Smooth muscle cell (in vitro differentiated cells): ENCODE measurements around the gene MRRF. TPM values are rescaled to one million over a fixed set of nuclear protein-coding genes. Genes with fewer than 3 reads are reported as not detected.
A peak's percentile ranks its signal among the peaks of the same experiment; 100 is the strongest.

Experiments
- DNase-seq: peaks from one replicate; lab custom pipeline; 2025; ENCODE audit not compliant: unreplicated experiment; lab: John Stamatoyannopoulos, UW
- H2AFZ ChIP-seq: fragments of 200-600 bp; sonication (generic); 2 replicates; pipeline ENCODE4 v1.6.0; 2016; ENCODE audit warnings: antibody characterized with exemption, low read depth, mild to moderate bottlenecking
- H3F3A ChIP-seq: fragments of 200-600 bp; sonication (generic); 2 replicates; pipeline ENCODE4 v1.6.0; 2017; ENCODE audit warnings: antibody characterized with exemption, low read depth
- H3K27ac ChIP-seq: fragments of 200-600 bp; sonication (generic); 2 replicates; pipeline ENCODE4 v1.5.1; 2016; ENCODE audit warnings: low read depth, mild to moderate bottlenecking
- H3K27me3 ChIP-seq: fragments of 200-600 bp; sonication (generic); 2 replicates; pipeline ENCODE4 v1.6.1; 2016; ENCODE audit warnings: low read depth, mild to moderate bottlenecking
- H3K36me3 ChIP-seq: fragments of 200-600 bp; sonication (generic); 2 replicates; pipeline ENCODE4 v1.5.1; 2016; ENCODE audit warnings: low read depth
- H3K4me1 ChIP-seq: fragments of 200-600 bp; sonication (generic); 2 replicates; pipeline ENCODE4 v1.5.1; 2016; ENCODE audit warnings: low read depth
- H3K4me2 ChIP-seq: fragments of 200-600 bp; sonication (generic); 2 replicates; pipeline ENCODE4 v1.6.0; 2016; ENCODE audit warnings: mild to moderate bottlenecking
- H3K4me3 ChIP-seq: fragments of 200-600 bp; sonication (generic); 2 replicates; pipeline ENCODE4 v1.5.1; 2016; ENCODE audit warnings: mild to moderate bottlenecking
- H3K79me2 ChIP-seq: fragments of 200-600 bp; sonication (generic); 2 replicates; pipeline ENCODE4 v1.6.0; 2016; ENCODE audit warnings: low read depth, mild to moderate bottlenecking
- H3K9ac ChIP-seq: fragments of 200-600 bp; sonication (generic); 2 replicates; pipeline ENCODE4 v1.6.0; 2016; ENCODE audit warnings: low read depth
- H3K9me3 ChIP-seq: fragments of 200-600 bp; sonication (generic); replicated peaks from 2 replicates; pipeline ENCODE4 v1.5.1; 2016; ENCODE audit warnings: low read depth
- H4K20me1 ChIP-seq: fragments of 200-600 bp; sonication (generic); 2 replicates; pipeline ENCODE4 v1.6.0; 2016; ENCODE audit warnings: low read depth
- CTCF ChIP-seq: fragments of 200-600 bp; sonication (generic); IDR thresholded peaks from 2 replicates; pipeline ENCODE4 v1.5.1; 2017; ENCODE audit warnings: borderline replicate concordance, mild to moderate bottlenecking, antibody characterized with exemption; ENCODE audit not compliant: insufficient read depth, poor library complexity, severe bottlenecking
- WGBS: methylation state at CpG from one replicate; pipeline ENCODE4 v1.1.7; 2016; ENCODE audit warnings: low lambda C conversion rate; 5-methylcytosine and 5-hydroxymethylcytosine counted together
- polyA plus RNA-seq: library from polyadenylated mRNA; unstranded; fragments of >200 nt; fragmentation: Nextera tagmentation; extraction: Ambion mirVana; gene quantifications from 2 replicates; pipeline ENCODE4 v1.2.1, GENCODE V29; 2016
- total RNA-seq: library from RNA; depleted of rRNA; stranded (reverse); fragments of >200 nt; gene quantifications from 2 replicates; pipeline ENCODE4 v1.2.3, GENCODE V29; 2014

Gene MRRF
- total and polyA plus RNA-seq, 2 experiments from 2014 or later, result 8.4 to 28.1 TPM

GRCh38 chr9:122367774-122368460, 103.2 kb downstream of the MRRF start:
- Histone ChIP-seq H4K20me1 (no peaks in the 10 kb centered on the region), H3K9ac (no peak overlapping the region), H3K9me3 (no peaks in the 10 kb centered on the region), H3K79me2 (no peaks in the 10 kb centered on the region), H3K4me2 (no peak overlapping the region), H2AFZ (no peak overlapping the region), H3K27me3 (peaks cover 24% of the 10 kb centered on the region), H3F3A (no peaks in the 10 kb centered on the region), H3K36me3 (no peaks in the 10 kb centered on the region), H3K4me1 (no peaks in the 10 kb centered on the region), H3K4me3 (no peak overlapping the region), H3K27ac (no peak overlapping the region)
- no peak for DNase-seq
- 79% methylated on average over 6 of the region's 6 CpGs for WGBS
- TF ChIP-seq CTCF, result no peak

GRCh38 chr9:122368642-122369041, 104.0 kb downstream of the MRRF start:
- DNase-seq, result no peak

GRCh38 chr9:122370303-122370702, 105.6 kb downstream of the MRRF start:
- DNase-seq, result no peak
- Histone ChIP-seq H3K9ac (no peak overlapping the region), H3K9me3 (no peaks in the 10 kb centered on the region), H4K20me1 (no peaks in the 10 kb centered on the region), H3K79me2 (no peaks in the 10 kb centered on the region), H3F3A (no peaks in the 10 kb centered on the region), H3K4me1 (peaks cover 1% of the 10 kb centered on the region), H3K4me2 (peak overlapping the region; percentile 86), H2AFZ (no peak overlapping the region), H3K4me3 (no peak overlapping the region), H3K27ac (no peak overlapping the region), H3K27me3 (peaks cover 24% of the 10 kb centered on the region), H3K36me3 (no peaks in the 10 kb centered on the region)
- 68% methylated on average over 5 of the region's 5 CpGs for WGBS
- no peak for TF ChIP-seq CTCF

More at GRCh38 chr9:122368642-122369041, 104.0 kb downstream of the MRRF start:
- Histone ChIP-seq H3K27ac (no peak overlapping the region), H3K9me3 (no peaks in the 10 kb centered on the region), H3K27me3 (peaks cover 24% of the 10 kb centered on the region), H3K4me1 (no peaks in the 10 kb centered on the region), H3K9ac (no peak overlapping the region), H3K79me2 (no peaks in the 10 kb centered on the region), H3K4me3 (no peak overlapping the region), H3K4me2 (no peak overlapping the region), H3K36me3 (no peaks in the 10 kb centered on the region), H3F3A (no peaks in the 10 kb centered on the region), H4K20me1 (no peaks in the 10 kb centered on the region), H2AFZ (no peak overlapping the region)
- WGBS, result 87% methylated on average over 1 of the region's 1 CpG
- TF ChIP-seq CTCF, result no peak
